A673 (cell line): ENCODE results near the gene MGMT.

Experiments
- EZH2 ChIP-seq: fragments of 200-600 bp; sonication (generic); IDR thresholded peaks from 2 replicates; pipeline ENCODE4 v1.6.1; 2017; ENCODE audit warnings: borderline replicate concordance, low read depth, mild to moderate bottlenecking, mixed read lengths, antibody characterized with exemption, low read length; ENCODE audit not compliant: poor library complexity, severe bottlenecking
- TF ChIP-seq, protein P1 (sequence below): fragments of 300-800, 200-600 bp; sonication (generic); conservative IDR thresholded peaks from 2 replicates; pipeline ENCODE4 v1.5.1; 2017; ENCODE audit warnings: low read depth, mild to moderate bottlenecking, antibody characterized with exemption, low read length, moderate library complexity, mixed read lengths

DNA sequence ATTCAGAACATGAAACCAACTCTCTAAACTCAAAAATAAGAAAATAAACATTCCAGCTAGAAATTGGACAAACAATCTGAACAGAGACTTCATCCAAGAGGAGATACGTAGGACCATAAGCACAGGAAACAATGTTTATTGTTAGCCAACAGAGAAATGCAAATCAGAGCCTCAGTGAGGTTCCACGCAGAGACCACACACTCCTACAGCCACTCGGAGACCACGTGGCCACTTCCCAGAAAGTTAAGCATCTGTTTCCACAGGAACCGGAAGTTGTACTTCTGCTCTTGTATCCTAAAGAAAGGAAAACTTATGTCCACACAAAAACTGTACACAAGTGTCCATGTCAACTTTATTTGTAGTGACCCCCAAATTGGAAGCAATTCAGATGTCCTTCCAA, 214.8 kb downstream of the MGMT start:
- TF ChIP-seq, protein P1, sequence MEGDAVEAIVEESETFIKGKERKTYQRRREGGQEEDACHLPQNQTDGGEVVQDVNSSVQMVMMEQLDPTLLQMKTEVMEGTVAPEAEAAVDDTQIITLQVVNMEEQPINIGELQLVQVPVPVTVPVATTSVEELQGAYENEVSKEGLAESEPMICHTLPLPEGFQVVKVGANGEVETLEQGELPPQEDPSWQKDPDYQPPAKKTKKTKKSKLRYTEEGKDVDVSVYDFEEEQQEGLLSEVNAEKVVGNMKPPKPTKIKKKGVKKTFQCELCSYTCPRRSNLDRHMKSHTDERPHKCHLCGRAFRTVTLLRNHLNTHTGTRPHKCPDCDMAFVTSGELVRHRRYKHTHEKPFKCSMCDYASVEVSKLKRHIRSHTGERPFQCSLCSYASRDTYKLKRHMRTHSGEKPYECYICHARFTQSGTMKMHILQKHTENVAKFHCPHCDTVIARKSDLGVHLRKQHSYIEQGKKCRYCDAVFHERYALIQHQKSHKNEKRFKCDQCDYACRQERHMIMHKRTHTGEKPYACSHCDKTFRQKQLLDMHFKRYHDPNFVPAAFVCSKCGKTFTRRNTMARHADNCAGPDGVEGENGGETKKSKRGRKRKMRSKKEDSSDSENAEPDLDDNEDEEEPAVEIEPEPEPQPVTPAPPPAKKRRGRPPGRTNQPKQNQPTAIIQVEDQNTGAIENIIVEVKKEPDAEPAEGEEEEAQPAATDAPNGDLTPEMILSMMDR = no peak
- TF ChIP-seq EZH2 = no peak
